Measurements from ENCODE around the gene TMEM179.

DNA sequence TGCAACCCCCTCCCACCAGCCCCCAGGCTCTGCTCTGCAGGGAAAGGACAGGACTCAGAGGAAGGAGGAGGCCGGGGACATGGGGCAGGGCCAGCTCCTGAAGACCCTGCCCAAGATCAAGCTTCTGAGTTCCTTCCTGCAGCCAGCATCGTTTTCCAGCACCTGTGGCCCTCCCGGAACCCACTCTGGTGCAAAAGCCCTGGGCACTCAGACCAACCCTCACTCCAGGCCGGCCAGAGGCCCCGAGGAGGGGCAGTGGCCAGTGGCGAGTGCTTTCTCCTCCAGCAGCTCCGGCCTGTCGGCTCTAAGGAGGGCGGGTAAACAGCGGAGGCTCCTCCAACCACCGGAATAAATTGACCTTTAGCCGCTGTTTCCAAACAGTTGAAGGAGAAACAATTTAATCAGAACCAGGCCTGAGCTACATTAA, 10.8 kb downstream of the TMEM179 start:
- TF ChIP-seq, protein P1, sequence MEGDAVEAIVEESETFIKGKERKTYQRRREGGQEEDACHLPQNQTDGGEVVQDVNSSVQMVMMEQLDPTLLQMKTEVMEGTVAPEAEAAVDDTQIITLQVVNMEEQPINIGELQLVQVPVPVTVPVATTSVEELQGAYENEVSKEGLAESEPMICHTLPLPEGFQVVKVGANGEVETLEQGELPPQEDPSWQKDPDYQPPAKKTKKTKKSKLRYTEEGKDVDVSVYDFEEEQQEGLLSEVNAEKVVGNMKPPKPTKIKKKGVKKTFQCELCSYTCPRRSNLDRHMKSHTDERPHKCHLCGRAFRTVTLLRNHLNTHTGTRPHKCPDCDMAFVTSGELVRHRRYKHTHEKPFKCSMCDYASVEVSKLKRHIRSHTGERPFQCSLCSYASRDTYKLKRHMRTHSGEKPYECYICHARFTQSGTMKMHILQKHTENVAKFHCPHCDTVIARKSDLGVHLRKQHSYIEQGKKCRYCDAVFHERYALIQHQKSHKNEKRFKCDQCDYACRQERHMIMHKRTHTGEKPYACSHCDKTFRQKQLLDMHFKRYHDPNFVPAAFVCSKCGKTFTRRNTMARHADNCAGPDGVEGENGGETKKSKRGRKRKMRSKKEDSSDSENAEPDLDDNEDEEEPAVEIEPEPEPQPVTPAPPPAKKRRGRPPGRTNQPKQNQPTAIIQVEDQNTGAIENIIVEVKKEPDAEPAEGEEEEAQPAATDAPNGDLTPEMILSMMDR (conservative IDR thresholded peaks at IDR 0.05 in 1 of 2, IDR thresholded peaks at IDR 0.05 in 1 of 2; ENCODE audit: extremely low read depth in 1 of 2, insufficient read depth in 1 of 2, low read depth in 1 of 2, low read length in 2 of 2), result no peak
- TF ChIP-seq EZH2 (IDR thresholded peaks at IDR 0.05; ENCODE audit: borderline replicate concordance, low read length), result no peak
